Fibroblast of lung (primary cell): ENCODE results near the gene ZDHHC1. TPM values are rescaled to one million over a fixed set of nuclear protein-coding genes. Genes with fewer than 3 reads are reported as not detected.

ENCODE experiments used
- DNase-seq, 2 donors: peaks; one replicate each; pipeline versions ENCODE4 v3.0.0 to v3.0.0-alpha.2; 2010; ENCODE audit warnings: low read depth in 2 of 2
- H2AFZ ChIP-seq: 2 replicates; pipeline ENCODE4 v1.5.1; 2012; ENCODE audit warnings: low read length, control low read depth, inconsistent platforms
- H3K27ac ChIP-seq: 2 replicates; pipeline ENCODE4 v1.5.1; 2011; ENCODE audit warnings: low read length, control low read depth; ENCODE audit not compliant: insufficient read depth
- H3K27me3 ChIP-seq: 2 replicates; pipeline ENCODE4 v1.5.1; 2011; ENCODE audit warnings: mild to moderate bottlenecking, low read length; ENCODE audit not compliant: control insufficient read depth, insufficient read depth
- H3K36me3 ChIP-seq: 2 replicates; pipeline ENCODE4 v1.5.1; 2011; ENCODE audit warnings: low read length; ENCODE audit not compliant: control insufficient read depth, insufficient read depth
- H3K4me1 ChIP-seq: 2 replicates; pipeline ENCODE4 v1.5.1; 2011; ENCODE audit warnings: low read length; ENCODE audit not compliant: control insufficient read depth, insufficient read depth; ENCODE audit errors: extremely low read depth
- H3K4me2 ChIP-seq: 2 replicates; pipeline ENCODE4 v1.5.1; 2011; ENCODE audit warnings: low read length, control low read depth; ENCODE audit not compliant: insufficient read depth; ENCODE audit errors: extremely low read depth
- H3K4me3 ChIP-seq, 4 experiments: fragments of 200-600 bp in 1 of 4; sonication (generic) in 1 of 4; replicated peaks in 1 of 4; 2 replicates each; pipeline ENCODE4 v1.5.1; 2011 to 2016; ENCODE audit warnings: low read length in 4 of 4, low read depth in 3 of 4, mild to moderate bottlenecking in 3 of 4, control low read depth in 2 of 4, inconsistent platforms in 1 of 4, mixed read lengths in 1 of 4; ENCODE audit not compliant: insufficient read depth in 1 of 4; ENCODE audit errors: control extremely low read depth in 1 of 4
- H3K79me2 ChIP-seq: 2 replicates; pipeline ENCODE4 v1.5.1; 2012; ENCODE audit warnings: mild to moderate bottlenecking, low read length, inconsistent platforms; ENCODE audit not compliant: control insufficient read depth, insufficient read depth
- H3K9ac ChIP-seq: 2 replicates; pipeline ENCODE4 v1.5.1; 2011; ENCODE audit warnings: mild to moderate bottlenecking, low read length, control low read depth; ENCODE audit not compliant: insufficient read depth
- H3K9me3 ChIP-seq: 2 replicates; pipeline ENCODE4 v1.5.1; 2012; ENCODE audit warnings: low read depth, low read length; ENCODE audit not compliant: control insufficient read depth, insufficient read depth
- H4K20me1 ChIP-seq: 2 replicates; pipeline ENCODE4 v1.5.1; 2011; ENCODE audit warnings: low read length; ENCODE audit not compliant: control insufficient read depth, insufficient read depth; ENCODE audit errors: extremely low read depth
- CTCF ChIP-seq, 2 donors: IDR thresholded peaks in 1 of 2; conservative IDR thresholded peaks in 1 of 2; 1 replicate in 1 of 2; 2 replicates in 1 of 2; pipeline ENCODE4 v1.5.1; 2011 to 2012; ENCODE audit warnings: low read length in 2 of 2, control low read depth in 1 of 2, inconsistent platforms in 1 of 2, low read depth in 1 of 2, mild to moderate bottlenecking in 1 of 2
- EZH2 ChIP-seq: IDR thresholded peaks from 2 replicates; pipeline ENCODE4 v1.5.1; 2012; ENCODE audit warnings: low read length, control low read depth, mild to moderate bottlenecking; ENCODE audit errors: missing control alignments
- polyA minus RNA-seq: library from RNA; depleted of rRNA, polyadenylated mRNA; stranded (reverse); fragments of >200 nt; gene quantifications from 2 replicates; pipeline ENCODE4 v1.2.3, GENCODE V29; 2011; ENCODE audit warnings: low replicate concordance
- polyA plus RNA-seq, 2 donors: library from polyadenylated mRNA; depleted of rRNA in 1 of 2; stranded (reverse) in 1 of 2; unstranded in 1 of 2; fragments of >200 nt; gene quantifications; 2 replicates each; pipeline ENCODE4 v1.2.1, GENCODE V29; 2011 to 2012; ENCODE audit warnings: missing spikeins in 1 of 2
- total RNA-seq: library from RNA; depleted of rRNA; stranded (reverse); fragments of >200 nt; gene quantifications from 2 replicates; pipeline ENCODE4 v1.2.1, GENCODE V29; 2014

ZDHHC1 gene
- total RNA-seq: 4.4 and 6.4 TPM in 2 replicates
- 2.3 and 2.7 TPM in 2 replicates for polyA plus RNA-seq
- polyA plus RNA-seq (2012): 4.7 TPM in 2 replicates
- 4.3 and 29.2 TPM in 2 replicates for polyA minus RNA-seq

GRCh38 chr16:67415872-67416793, at the start of gene ZDHHC1:
TSS of gene ZDHHC1 (minus strand) at chr16:67416477. CDS start at chr16:67407775, 8,702 bp downstream.
- no peaks in the 10 kb centered on the region for H4K20me1 ChIP-seq
- no peaks in the 10 kb centered on the region for H3K36me3 ChIP-seq
- H3K4me1 ChIP-seq: peaks cover 2% of the 10 kb centered on the region
- peak within 1 kb of the TSS; percentile 91 for H3K9ac ChIP-seq
- H3K9me3 ChIP-seq: no peaks in the 10 kb centered on the region
- peak within 1 kb of the TSS; percentile 95 for H2AFZ ChIP-seq
- peak within 1 kb of the TSS; percentile 91 for H3K4me2 ChIP-seq
- peak within 1 kb of the TSS; percentile 66 to 91 (median 72) for H3K4me3 ChIP-seq
- H3K27me3 ChIP-seq: no peaks in the 10 kb centered on the region
- no peaks in the 10 kb centered on the region for H3K79me2 ChIP-seq
- peak; percentile 65 to 74 for DNase-seq
- TF ChIP-seq EZH2: no peak
- TF ChIP-seq CTCF (conservative IDR thresholded peaks at IDR 0.05 in 1 of 2, IDR thresholded peaks at IDR 0.05 in 1 of 2; ENCODE audit: low read depth in 1 of 2, low read length in 2 of 2): no peak
- peak within 1 kb of the TSS; percentile 88 for H3K27ac ChIP-seq

- H3K4me1 ChIP-seq: peaks cover 9% of the 10 kb centered on the region
- no peak overlapping the region for H2AFZ ChIP-seq
- no peak overlapping the region for H3K4me3 ChIP-seq
- H4K20me1 ChIP-seq: no peaks in the 10 kb centered on the region
- H3K9me3 ChIP-seq: no peaks in the 10 kb centered on the region
- H3K27ac ChIP-seq: no peak overlapping the region
- DNase-seq: no peak
- TF ChIP-seq CTCF (conservative IDR thresholded peaks at IDR 0.05 in 1 of 2, IDR thresholded peaks at IDR 0.05 in 1 of 2; ENCODE audit: low read depth in 1 of 2, low read length in 2 of 2) (no peak), EZH2 (no peak)
- no peak overlapping the region for H3K9ac ChIP-seq
- H3K27me3 ChIP-seq: no peaks in the 10 kb centered on the region
- peaks cover 2% of the 10 kb centered on the region for H3K36me3 ChIP-seq
- no peak overlapping the region for H3K4me2 ChIP-seq
- peaks cover 40% of the 10 kb centered on the region for H3K79me2 ChIP-seq
Measured at GRCh38 chr16:67464565-67464964, 48.3 kb upstream of the ZDHHC1 start.

- peaks cover 2% of the 10 kb centered on the region for H3K36me3 ChIP-seq
- no peaks in the 10 kb centered on the region for H3K27me3 ChIP-seq
- peaks cover 40% of the 10 kb centered on the region for H3K79me2 ChIP-seq
- no peak overlapping the region for H2AFZ ChIP-seq
- no peak overlapping the region for H3K4me3 ChIP-seq
- H3K4me1 ChIP-seq: peaks cover 18% of the 10 kb centered on the region
- no peaks in the 10 kb centered on the region for H4K20me1 ChIP-seq
- TF ChIP-seq CTCF (conservative IDR thresholded peaks at IDR 0.05 in 1 of 2, IDR thresholded peaks at IDR 0.05 in 1 of 2; ENCODE audit: low read depth in 1 of 2, low read length in 2 of 2) (no peak), EZH2 (no peak)
- H3K9ac ChIP-seq: no peak overlapping the region
- no peak overlapping the region for H3K4me2 ChIP-seq
- no peaks in the 10 kb centered on the region for H3K9me3 ChIP-seq
- no peak for DNase-seq
- no peak overlapping the region for H3K27ac ChIP-seq
Measured at GRCh38 chr16:67463691-67464090, 47.4 kb upstream of the ZDHHC1 start.
